Measurements from ENCODE around the gene TRAPPC14.

DNA sequence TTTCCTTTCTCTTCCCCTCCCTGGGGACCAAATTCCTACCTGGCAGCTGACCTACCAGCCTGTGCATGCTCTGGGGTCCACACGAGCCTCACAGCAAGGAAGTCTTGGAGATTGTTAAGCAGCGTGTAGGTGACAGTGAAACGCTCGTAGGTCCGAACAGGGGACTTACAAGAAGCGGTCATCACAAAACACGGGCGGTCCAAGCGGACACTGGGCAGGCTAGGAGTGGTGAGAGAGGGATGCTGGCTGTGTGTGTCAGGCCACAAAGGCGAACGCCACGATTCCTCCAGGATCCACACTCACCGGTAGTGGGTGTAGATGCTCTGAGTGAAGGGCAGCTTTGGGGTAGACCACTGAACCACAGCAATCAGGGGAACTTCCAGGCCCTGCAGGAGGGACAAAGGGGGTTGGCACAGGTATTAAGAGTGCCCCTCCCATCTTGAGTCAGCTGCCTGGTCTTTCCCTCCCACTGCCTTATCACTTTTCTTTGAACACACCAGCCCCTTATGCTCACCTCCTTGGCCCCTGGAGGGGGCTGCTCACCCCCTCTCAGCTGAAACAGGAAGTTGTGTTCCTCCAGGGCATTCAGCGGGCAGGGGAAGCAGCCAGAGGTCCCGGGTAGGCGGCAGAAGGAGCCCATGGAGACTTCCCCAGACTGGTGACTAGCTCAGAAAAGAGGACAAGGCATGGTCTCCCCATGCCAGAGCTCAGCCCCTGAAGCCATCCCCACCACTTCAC lies 2.0 kb downstream of the TRAPPC14 start:
- TF ChIP-seq, protein P1, sequence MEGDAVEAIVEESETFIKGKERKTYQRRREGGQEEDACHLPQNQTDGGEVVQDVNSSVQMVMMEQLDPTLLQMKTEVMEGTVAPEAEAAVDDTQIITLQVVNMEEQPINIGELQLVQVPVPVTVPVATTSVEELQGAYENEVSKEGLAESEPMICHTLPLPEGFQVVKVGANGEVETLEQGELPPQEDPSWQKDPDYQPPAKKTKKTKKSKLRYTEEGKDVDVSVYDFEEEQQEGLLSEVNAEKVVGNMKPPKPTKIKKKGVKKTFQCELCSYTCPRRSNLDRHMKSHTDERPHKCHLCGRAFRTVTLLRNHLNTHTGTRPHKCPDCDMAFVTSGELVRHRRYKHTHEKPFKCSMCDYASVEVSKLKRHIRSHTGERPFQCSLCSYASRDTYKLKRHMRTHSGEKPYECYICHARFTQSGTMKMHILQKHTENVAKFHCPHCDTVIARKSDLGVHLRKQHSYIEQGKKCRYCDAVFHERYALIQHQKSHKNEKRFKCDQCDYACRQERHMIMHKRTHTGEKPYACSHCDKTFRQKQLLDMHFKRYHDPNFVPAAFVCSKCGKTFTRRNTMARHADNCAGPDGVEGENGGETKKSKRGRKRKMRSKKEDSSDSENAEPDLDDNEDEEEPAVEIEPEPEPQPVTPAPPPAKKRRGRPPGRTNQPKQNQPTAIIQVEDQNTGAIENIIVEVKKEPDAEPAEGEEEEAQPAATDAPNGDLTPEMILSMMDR (IDR thresholded peaks at IDR 0.05) = no peak
- TF ChIP-seq EP300 (IDR thresholded peaks at IDR 0.05) (no peak), POLR2AphosphoS5 (IDR thresholded peaks at IDR 0.05) (no peak), POLR2A (IDR thresholded peaks at IDR 0.05) (no peak)

Data from stomach (tissue), 4 donors.